Measurements from ENCODE around the gene HEXD.

DNA sequence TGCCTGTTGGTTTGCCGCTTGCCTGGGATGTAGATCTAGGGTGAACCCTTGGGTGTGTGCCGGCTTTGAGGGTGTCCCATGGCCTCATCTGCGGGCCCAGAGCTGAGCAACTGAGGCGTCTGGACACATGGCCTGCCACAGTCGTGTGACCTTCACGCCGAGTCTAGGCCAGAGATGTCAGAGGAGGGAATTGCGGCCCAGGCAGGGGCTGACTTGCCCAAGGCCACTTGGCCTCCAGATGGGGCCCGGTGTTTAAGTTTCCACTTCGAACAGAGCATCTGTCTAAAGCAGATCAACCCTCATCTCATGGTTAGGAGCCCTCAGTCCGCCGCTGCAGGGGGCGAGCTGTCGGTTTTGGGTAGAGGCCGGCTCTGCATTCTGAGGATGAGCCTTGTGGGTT lies 73.4 kb downstream of the HEXD start:
- TF ChIP-seq YY1 (IDR thresholded peaks at IDR 0.05; ENCODE audit: insufficient read depth, insufficient read length) (no peak), ZNF274 (IDR thresholded peaks at IDR 0.05; ENCODE audit: low read depth, low read length) (no peak)

All from NT2/D1 (cell line).